ENCODE data around the gene ANKRD61.
"Not testable (repeated sequence)": the region's sequence is repeated elsewhere in the genome, so short reads cannot be mapped to it uniquely, and the experiment has no call there.

ANKRD61 gene

DNA sequence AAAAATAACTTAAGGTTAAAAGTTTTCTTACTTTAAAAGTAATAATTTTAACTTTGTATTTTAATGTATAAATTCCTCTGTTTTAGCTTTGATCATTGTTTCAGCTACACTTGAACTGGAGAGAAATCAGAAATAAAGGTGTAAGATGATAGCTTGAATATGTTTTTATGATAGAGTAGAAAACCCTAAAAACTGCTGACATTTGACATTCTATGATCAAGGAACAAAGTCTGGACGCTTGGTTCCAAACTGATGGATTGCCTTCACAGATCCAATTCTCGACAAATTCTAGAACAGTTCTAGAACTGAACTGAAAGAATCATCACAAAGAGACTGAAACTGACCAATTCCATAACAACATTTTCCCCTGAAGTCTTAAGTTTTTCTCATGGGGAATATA, at the start of gene ANKRD61:
TSS of gene ANKRD61 (plus strand) at position 389 of the 400 bp plus-strand sequence. CDS start at position 389, 0 bp downstream.
- DNase-seq (ENCODE audit: low read depth in 1 of 2, low spot score in 1 of 2), result no peak

DNA sequence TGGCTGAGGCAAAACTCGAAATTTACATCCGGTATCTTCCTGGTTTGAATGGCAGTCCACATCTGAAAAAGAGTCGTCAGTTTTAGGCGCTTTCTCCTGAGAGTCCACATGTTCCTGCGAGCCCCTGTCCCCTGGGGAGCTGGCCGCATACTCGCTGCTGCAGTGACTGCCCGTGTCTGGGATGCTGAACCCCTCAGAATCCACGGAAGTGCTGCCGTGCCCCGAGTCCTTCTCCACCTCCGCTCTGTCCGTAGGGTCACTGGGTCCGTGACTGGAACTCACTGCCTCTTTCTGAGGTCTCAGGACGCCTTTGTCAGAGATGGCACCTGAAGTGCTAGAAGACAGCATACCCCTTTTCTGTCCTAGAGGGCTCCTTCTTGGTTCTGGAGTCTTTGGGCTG, 44.1 kb upstream of the ANKRD61 start:
- DNase-seq (ENCODE audit: low read depth in 1 of 2, low spot score in 1 of 2), result not testable (repeated sequence)

DNA sequence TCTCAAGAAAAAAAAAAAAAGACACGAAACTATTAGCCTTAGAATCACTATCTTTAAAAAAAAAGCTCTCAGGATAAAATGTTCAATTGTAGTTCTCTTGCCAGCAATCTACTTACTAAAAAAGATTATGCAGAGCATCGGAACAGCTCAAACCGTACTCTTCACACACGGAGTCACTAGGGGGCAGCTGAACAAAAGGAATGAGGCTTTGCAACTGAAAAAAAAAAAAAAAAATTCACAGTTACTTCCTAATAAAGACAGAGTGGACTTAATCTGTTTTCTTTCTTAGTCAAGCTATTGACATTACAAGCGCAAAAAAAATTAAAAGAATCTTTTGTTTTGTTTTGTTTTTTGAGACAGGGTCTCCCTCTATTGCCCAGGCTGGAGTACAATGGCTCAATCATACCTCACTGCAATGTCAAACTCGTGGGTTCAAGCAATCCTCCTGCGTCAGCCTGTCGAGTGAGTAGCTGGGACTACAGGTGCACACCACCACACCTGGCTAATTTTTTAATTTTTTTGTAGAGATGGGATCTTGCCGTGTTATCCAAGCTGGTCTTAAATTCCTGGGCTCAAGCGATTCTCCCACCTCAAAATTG, 33.9 kb upstream of the ANKRD61 start:
- DNase-seq (ENCODE audit: low read depth in 1 of 2, low spot score in 1 of 2), result no peak

DNA sequence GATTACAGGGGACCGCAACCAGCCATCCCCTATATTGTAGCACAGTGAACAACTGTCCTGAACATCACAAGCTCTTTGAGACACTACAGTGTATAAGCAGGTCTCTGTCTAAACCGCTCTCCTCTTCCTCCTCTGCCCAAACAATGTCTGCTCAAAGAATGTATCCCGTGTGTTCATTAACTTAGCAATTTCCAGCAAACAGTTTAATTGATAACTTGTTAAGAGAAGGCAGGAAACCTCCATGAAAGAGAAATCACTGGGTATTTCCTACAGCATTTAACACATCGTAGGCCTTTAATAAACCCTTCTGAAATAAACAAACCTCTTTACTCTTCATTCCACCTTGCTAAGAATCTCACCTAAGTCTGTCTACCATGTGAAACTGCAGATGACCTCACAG, 23.8 kb upstream of the ANKRD61 start:
- DNase-seq (ENCODE audit: low read depth in 1 of 2, low spot score in 1 of 2), result no peak

DNA sequence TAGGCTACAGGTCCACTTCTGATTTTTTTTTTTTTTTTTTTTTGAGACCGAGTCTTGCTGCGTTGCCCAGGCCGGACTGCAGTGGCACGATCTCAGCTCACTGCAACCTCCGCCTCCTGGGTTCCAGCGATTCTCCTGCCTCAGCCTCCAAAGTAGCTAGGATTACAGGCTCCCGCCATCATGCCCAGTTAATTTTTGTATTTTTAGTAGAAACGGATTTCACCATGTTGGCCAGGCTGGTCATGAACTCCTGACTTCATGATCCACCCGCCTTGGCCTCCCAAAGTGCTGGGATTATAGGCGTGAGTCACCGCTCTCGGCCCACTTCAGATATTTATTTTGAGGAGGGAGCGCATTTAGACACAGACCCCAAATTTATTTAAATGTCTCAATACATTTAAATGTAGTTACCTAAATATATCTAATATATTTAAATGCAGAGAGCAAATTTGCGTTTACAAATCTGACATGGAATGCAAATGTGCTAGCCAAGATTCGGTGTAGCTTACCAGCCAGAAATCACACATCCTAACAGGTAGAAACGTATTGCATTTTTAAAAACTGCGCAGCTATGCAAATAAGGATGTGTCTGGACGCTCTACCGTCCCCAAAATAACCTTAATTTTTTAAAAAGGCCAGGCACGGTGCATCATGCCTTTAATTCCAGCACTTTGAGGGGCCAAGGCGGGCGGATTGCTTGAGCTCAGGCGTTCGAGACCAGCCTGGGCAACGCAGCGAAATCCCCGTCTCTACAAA, 23.2 kb upstream of the ANKRD61 start:
- not testable (repeated sequence) for DNase-seq (ENCODE audit: low read depth in 1 of 2, low spot score in 1 of 2)

DNA sequence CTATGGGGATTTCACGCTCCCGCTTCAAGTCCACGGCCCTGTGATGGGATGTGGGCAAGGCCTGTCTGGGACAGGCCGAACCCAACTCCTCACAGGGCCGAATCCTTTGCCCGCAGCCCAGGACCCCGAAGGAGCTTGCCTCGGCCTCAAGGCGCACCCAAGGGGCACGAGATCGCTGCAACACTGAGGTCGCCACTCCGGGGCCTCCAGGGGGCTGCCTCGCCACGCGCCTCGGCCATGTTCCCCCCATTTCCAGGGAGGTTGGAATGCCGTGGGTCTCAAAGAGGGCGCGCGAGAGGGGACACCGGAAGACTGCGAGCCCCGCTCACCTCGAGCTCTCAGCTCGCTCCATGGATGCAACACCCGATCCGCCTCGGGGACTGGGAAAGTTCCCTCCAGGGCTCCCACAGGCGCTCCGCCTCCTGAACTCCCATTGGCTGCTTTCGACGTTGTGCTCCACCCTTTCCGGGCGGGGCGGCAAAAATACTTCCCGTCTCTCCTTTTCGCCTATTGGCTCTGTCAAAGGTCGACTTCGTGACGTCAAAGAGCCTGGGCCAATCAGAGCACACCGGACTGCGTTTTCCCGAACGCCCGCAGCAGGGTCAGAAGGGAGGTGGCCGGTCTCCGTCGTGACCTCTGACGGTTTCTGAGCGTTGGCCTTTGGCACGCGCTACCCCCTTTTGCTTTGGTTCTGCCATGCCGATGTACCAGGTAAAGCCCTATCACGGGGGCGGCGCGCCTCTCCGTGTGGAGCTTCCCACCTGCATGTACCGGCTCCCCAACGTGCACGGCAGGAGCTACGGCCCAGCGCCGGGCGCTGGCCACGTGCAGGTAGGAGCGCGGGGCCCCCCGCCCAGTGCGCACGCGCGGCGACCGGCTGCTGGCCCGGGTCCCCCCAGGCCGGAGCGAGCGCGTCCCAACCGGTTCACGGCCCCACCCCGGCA, 22.2 kb upstream of the ANKRD61 start, which contains the start of the genes AIMP2 and PMS2:
TSS of gene AIMP2 (plus strand) at position 605 of the 944 bp plus-strand sequence. CDS start at position 697, 92 bp downstream.
TSS of gene PMS2 (minus strand) at position 382 of the 944 bp plus-strand sequence. CDS start at position 352, 30 bp downstream.
- DNase-seq (ENCODE audit: low read depth in 1 of 2, low spot score in 1 of 2), result peak; percentile 91 to 98

DNA sequence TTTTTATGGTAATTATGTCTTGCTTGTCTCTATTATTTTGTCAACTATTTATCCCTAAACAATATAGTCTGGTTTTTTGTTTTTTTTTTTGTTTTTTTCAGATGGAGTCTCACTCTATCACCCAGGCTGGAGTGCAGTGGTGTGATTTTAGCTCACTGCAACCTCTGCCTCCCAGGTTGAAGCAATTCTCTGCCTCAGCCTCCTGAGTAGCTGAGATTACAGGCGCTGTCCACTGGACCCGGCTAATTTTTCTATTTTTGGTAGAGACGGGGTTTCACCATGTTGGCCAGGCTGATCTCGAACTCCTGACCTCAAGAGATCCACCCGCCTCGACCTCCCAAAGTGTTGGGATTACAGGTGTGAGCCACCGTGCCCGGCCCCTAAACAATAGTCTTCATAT, 20.8 kb upstream of the ANKRD61 start:
- DNase-seq (ENCODE audit: low read depth in 1 of 2, low spot score in 1 of 2), result not testable (repeated sequence)

DNA sequence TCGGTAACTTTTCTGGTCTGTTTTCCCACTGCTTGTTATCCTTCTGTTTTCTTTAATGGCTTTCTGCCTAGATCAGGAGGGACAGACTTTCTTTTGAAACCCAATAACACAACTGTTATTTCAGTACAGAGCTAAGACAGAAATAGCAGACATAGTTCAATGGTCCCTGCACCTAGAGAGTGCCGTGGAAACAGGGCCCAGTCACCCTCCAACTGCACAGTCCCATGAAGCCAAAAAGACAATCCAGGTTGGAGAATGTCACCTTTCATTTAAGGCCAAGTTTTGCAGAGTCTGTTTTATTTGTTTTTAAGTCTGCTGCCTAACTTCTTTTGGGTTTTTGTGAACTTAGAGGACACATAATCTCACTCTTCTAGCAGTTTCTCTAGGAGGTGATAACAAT, 19.6 kb upstream of the ANKRD61 start:
- no peak for DNase-seq (ENCODE audit: low read depth in 1 of 2, low spot score in 1 of 2)

DNA sequence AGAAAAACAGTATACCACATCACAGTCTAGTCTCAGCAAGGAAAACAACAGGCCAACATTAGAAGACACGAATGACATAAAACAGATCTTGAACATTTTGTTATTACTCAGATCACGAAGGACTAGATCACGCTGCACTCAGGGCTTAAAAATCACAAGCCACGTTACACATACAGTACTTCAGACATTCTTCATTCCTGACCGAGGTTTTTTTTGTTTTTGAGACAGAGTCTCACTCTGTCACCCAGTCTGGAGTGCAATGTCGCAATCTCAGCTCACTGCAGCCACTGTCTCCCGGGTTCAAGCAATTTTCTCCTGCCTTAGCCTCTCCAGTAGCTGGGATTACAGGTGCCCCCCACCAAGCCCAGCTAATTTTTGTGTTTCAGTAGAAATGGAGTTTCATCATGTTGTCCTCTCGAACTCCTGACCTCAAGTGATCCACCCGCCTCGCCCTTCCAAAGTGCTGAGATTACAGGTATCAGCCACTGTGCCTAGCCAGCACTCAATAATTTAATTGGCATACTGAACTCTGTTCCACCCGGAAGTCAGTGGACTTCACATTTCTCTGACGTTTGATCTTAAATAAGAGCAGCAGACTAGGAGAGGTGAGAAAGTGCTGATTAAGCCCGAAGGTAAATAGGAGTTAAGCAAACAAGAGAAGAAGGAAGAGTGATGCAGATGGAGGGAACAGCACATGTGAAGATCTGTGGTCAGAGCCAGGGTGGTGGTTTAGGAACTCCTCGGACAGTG, 18.6 kb upstream of the ANKRD61 start:
- DNase-seq (ENCODE audit: low read depth in 1 of 2, low spot score in 1 of 2), result no peak

DNA sequence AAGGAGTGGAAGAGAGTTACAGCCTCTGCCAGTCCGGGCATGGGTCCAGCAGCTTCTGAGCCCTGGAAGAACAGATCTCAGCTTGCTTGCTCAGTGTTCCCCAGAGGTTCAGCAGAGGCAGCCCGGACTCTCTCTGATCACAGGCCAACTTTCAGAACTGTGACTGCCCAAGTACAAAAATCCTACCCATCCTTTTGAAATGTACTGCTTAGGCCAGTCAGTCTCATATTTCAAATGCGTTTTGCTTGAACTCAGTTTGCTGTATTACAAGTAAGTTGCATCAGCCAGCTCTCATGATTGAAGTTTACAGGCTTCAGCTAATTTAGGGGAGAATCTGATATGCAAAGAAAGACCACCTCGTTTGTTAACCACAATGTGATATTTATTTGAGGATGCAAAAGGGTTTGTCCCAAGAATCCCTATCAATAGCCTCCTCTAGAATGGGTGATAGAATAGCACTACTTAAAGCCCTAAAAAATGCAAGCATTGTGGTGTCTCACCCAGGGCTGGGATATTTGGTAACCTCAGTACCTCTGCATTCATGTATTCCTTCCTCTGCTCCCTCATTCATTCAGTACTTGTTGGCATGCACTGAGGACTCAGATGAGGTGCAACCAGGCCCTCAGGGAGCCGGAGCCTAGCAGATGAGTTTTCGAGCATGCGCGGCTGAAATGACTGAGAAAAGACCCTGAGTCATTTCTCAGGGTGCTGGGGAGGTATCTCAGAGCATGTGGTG, 15.1 kb upstream of the ANKRD61 start:
- no peak for DNase-seq (ENCODE audit: low read depth in 1 of 2, low spot score in 1 of 2)

DNA sequence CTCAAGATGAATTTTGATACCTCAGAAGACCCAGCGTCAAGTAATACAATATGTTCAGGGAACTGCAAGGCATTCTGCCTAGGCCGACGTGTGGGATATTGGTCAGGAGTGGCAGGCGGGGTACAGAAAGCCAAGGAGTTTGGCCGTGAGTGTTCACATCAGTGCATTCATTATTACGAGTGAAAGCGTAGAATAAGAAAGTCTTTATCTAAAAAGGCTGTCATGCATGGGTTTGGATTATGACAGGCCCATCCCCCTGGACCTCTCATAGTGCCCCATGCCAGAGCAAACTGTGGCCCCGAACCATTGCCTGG, 14.6 kb upstream of the ANKRD61 start:
- DNase-seq (ENCODE audit: low read depth in 1 of 2, low spot score in 1 of 2), result no peak

DNA sequence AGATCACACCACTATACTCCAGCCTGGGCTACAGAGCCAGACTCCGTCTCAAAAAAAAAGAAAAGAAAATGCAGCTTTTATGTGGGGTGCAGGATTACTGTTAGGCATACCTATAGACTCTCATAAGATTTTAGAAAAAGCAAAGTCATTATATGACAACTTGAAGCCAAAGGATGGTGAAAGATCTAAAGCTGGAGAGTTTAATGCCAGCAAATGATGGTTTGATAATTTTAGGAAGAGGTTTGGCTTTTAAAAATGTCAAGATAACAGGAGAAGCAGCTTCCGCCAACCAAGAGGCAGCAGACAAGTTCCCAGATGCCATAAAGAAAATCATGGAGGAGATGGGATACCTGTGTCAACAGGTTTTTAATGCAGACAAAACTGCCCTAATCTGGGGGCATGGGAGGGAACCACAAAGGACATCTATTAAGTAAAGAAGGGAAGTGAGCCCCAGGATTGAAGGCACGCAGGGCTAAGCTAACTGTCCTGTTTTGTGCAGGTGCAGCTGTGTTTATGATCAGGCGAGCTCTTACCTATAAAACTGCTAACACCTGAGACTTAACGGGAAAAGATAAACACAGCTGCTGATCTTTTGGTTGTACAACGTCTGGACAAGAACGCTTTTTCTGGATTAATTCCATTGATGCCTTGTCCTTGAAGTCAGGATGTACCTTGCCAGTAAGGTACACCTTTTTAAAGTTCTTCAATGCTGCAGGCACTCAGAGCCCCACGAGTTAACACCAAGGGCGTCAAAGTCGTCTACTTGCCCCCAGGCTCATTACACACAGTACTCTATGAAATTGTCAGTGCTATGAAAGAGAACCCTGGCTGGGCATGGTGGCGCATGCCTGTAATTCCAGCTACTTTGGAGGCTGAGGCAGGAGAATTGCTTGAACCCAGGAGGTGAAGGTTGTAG, 10.5 kb upstream of the ANKRD61 start:
- DNase-seq (ENCODE audit: low read depth in 1 of 2, low spot score in 1 of 2), result no peak

DNA sequence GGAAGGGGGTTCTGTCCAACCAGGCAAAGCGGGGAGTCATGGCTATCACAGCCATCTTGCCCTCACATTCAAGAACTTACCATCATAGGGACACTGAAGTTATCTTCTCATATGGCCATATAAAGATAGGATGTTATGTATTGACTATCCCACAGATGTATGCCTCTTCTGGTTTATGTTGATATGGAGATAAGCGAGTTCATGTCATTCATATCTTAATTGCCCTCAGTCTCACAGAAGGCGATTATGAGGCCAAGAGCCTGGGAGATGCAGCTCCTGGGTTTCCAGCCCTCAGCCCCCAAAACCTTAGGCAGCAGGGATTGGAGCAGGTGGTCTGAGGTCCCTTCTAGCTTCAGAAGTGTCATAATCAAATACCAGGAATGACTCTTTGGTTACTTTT, 8.5 kb upstream of the ANKRD61 start:
- DNase-seq (ENCODE audit: low read depth in 1 of 2, low spot score in 1 of 2), result no peak

DNA sequence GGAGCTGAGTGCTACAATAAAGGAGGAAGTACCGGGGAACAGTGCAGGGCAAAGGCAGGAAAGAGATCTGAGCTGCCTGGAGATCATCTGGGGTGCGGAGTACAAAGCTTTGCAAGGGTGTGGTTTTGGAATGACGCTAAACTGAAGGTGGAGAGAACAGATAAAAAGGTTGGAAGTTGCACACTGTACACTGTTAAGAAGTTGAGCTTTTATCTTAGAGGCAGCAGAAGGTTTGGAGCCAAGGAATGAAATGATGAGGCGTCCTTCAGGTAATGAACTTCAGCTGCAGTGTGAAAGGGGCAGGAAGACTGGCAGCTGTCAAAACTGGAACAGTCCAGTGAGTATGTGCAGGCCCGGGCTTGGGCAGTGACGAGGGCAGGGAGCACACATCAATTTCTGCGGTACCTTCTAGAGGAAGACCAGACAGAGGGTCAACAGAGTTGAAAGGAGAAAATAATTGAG, 7.2 kb upstream of the ANKRD61 start:
- no peak for DNase-seq (ENCODE audit: low read depth in 1 of 2, low spot score in 1 of 2)

DNA sequence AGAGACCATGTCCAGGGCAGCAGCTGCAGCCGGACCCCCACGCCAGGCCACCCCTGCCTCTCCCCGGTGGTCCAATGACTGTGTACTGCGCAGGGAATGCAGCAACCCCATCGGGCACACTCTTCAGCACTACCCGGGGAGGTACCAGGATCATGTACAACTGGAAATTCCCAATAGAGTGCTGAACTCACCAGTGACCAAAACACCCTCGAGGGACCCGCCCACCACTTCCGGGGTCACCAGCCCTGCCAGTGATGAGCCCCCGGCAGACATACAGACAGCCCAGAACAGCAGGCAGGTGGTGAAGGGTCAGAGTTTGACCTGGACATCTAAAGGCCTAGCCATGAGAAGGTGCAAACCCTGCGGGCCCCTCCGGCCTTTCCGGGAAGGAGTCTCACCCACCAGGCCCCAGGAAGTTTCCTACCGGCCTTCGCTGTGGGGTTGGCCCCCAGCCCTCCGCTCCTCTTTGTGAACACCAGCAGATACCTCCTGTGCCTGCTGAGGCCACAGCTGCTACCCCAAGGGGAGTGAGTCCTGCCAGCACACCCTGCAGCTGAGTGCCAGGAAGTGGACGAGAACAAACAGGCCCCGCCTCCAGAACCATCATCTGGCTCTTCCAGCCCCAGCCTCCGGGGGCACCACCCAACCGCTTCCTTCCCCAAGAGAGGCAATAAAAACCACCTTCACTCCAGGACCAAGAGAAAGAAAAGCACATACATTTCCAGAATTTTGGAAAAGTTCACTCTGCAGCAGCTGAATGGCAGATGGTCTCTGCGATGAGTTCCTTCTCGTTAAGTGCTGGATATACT, 5.0 kb upstream of the ANKRD61 start:
- peak; percentile 6 to 39 for DNase-seq (ENCODE audit: low read depth in 1 of 2, low spot score in 1 of 2)

DNA sequence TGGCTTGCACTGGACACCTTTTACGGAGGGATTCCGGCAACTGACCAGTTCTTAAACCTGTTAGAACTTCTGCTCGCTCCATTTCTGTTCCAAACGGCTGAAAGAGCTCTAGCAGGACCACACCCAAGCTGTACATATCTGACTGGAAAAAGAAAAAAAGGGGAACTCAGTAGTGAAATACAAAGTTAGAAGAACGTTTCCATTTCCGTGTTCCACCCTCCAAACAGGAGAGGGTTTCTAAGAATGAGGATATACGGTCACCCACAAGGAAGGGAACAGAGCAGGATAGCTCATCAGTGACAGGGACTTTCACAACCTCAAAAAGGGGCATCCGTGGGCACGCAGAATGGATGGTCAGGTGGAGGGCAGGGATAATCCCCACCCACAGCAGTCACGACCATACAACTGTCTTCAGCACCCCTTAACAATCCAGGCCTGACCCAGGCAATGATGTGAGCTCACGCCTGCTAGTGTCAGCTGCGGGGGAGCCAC, 4.3 kb upstream of the ANKRD61 start:
- DNase-seq (ENCODE audit: low read depth in 1 of 2, low spot score in 1 of 2), result no peak

DNA sequence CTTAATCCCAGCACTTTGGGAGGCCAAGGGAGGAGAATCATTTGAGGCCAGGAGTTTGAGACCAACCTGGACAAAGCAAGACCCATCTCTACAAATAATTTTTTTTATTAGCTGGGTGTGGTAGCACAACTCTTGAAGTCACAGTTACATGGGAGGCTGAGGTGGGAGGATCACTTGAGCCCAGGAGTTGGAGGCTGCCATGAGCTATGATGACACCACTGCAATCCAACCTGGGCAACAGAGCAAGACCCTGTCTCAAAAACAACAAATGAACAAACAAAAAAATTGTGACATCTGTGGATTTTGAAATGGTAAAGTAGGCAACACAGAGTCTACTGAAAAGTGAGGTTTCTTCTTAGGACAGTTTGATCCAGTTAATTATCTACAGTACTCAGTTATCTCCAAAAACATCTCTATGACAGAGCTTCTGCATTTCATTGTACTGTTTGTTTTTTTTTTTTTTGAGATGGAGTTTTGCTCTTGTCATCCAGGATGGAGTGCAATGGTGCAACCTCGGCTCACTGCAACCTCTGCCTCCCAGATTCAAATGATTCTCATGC, 3.3 kb upstream of the ANKRD61 start:
- no peak for DNase-seq (ENCODE audit: low read depth in 1 of 2, low spot score in 1 of 2)

DNA sequence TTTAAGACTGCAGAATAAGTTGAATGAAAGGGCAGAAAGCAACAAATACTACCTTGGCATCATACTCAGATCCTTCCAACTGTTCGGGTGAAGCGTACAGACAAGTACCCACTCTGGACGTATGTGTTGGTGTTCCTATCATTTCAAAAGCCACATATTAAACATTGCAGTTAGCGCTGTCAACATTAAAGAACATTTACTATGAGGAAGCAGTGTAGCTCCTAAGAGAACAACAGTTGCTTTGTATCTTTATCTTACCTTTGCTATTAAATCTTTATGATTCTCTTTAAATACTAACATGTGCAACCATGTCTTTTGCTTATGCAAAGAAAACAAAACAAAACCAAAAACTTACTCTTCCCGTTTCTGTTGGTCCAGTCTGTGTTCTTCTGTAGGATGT, 2.6 kb upstream of the ANKRD61 start:
- no peak for DNase-seq (ENCODE audit: low read depth in 1 of 2, low spot score in 1 of 2)
